ENCODE data around the gene CTDP1.
A peak's percentile ranks its signal among the peaks of the same experiment; 100 is the strongest.

Gene CTDP1

GRCh38 chr18:79644666-79645057, 34.9 kb upstream of the CTDP1 start:
- DNase-seq (ENCODE audit: low read depth): no peak

DNA sequence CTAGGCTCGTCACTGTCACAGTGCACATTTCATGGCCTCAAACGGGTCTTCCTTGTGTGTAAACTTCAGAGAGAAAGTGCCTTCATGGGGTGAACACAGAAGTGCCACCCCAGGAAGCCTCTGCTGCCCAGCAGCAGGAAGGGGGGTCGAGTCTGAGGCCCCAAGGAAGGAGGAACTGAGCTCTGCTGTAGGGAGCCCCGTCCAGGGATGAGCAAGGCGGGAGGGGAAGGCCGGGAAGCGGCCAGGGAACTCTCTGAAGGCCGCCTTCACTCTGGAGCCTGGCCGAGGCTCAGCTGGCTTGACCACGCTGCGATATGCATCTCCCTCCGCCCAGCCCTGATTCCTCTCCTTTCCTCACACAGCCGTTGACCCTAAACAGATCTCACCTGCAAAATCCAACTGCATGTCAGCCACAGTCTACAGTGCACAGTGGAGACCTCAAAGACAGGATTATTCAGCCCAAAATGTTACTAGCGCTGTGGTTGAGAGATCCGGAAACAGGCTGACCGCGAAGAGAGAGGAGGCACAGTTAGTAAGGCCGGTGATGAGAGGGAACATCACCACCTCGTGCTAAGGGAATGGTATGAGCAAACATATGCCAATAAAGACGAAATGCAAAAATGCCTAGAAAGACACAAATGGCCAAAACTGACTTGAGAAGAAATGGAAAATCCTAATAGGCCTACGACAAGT, 34.2 kb upstream of the CTDP1 start:
- DNase-seq (ENCODE audit: low read depth): no peak

DNA sequence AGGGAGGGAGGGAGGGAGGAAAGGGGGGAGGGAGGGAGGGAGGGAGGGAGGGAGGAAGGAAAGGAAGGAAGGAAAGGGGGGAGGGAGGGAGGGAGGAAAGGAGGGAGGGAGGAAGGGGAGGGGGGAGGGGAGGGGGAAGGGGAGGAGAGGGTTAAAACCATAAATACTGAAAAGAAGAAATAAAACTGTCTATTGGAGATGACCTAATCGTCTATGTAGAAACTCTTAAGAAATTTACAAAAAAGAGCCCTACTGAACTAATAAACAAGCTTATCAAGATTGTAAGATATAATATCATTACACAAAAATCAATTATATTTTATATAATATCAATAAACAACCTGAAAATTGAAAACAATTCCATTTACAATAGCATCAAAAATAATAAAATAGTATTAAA, 32.3 kb upstream of the CTDP1 start:
- DNase-seq (ENCODE audit: low read depth): no peak

DNA sequence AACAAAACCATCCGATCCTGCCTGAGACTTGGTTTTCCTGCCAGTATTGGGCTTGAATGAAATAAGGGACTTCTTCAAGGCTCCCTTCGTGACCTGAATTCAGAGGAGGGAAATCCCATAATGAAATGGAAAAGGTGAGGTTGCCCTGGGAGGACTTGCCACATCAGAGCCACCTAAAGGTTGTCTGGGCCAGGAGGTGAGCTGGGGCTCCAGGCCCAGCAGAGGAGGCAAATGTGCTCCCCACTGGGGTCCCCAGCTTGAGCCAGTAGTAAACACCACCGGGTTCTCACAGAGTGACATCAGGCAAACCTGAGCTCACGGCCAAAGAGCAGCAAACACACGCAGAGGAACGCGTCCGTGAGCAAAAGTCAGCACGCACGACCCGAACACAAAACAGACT, 28.6 kb upstream of the CTDP1 start:
- no peak for DNase-seq (ENCODE audit: low read depth)

DNA sequence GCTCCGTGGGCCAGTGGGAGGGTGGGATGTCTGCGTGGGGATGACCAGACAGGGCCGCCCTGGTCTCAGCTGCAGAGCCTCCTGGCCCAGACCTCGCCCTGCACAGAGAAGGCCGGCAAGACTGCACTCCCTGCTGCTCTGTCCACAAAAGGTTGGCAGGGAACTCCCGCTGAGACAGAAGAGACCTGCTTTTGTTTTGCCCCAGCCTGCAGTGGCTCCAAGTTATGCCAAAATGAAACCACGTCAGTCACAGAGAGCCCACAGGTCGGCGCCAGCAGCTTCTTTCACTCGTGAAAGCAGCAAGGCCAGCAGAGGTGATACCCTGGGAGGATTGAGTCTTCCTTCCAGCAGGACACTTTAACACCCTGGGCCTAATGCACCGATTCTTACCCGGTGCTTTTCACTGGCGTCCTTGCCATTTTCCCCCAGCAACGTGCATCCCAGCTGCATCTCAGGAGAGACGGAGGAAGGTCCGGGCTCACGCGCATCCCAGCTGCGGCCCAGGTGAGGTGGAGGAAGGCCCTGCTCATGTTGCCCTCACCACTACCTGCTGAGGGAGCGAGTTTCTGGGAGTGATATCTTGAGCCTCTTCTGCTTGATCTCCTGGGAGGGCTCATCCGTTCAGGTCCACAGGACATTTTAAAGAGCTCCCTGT, 22.1 kb upstream of the CTDP1 start:
- DNase-seq (ENCODE audit: low read depth): no peak

- DNase-seq (ENCODE audit: low read depth): no peak
These were observed 21.2 kb upstream of the CTDP1 start for GRCh38 chr18:79658366-79658765.

- DNase-seq (ENCODE audit: low read depth): no peak
These were observed 19.9 kb upstream of the CTDP1 start for GRCh38 chr18:79659733-79660132.

DNA sequence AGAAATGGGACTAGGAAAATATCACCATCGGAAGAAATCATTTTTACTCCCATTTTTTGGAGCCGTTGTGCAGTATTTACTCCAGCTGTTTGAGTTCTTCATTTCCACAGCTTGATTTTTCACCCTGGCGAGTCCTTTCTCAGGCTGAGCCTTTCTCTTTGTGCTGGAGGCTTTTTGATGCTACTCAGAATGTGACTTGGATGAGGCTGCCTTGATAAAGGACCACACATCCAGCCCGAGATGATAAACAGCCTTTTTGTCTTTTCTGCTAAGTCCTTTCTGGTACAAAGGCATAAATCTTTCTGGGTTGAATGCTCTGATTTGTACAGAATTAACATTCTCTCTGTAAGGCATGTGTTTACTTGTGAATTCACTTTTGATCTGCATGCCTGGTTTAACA, 17.6 kb upstream of the CTDP1 start:
- no peak for DNase-seq (ENCODE audit: low read depth)

- no peak for DNase-seq (ENCODE audit: low read depth)
These were observed 17.2 kb upstream of the CTDP1 start for GRCh38 chr18:79662439-79662838.

DNA sequence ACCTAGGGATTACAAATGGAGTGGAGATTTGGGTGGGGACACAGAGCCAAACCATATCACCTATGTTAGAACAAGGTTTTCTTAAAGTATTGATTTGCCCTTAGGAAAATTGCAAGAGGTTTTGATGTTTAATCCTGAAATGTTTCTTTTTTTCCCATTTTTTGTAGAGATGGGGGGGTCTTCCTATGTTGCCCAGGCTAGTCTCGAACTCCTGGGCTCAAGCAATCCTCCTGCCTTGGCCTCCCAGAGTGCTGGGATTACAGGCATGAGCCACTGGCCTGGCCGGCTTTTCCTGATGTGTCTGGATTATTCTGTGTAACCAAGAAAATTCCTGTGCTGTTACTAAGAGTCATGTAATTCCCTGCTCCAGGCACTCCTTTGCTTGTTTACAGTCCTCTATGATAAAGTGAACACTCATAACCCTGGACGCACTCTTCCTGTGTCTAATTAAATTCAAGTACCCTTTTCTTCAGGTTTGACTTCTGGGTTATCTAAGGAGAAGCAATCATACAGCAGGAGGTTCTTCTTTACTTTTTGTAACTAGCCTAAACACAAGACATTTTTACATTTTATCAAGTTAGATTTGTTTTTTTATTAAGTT, 15.0 kb upstream of the CTDP1 start:
- peak; percentile 27 for DNase-seq (ENCODE audit: low read depth)

DNA sequence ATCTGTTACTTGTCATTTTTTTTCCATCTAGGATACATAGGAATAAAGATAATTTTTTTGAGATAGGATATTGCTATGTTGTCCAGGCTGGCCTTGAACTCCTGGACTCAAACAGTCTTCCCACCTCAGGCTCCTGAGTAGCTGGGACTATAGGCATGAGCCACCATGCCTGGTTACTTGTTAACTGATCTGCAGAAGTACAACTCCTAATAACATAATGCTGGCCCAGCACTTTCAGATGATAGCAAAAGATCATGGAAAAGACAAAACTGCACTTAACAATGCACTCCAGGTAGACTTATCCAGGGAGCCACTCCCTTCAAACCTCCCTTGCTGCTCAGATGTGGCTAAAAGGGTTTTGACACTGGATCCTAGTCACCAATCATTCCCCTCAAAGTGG, 11.4 kb upstream of the CTDP1 start:
- DNase-seq (ENCODE audit: low read depth): no peak

DNA sequence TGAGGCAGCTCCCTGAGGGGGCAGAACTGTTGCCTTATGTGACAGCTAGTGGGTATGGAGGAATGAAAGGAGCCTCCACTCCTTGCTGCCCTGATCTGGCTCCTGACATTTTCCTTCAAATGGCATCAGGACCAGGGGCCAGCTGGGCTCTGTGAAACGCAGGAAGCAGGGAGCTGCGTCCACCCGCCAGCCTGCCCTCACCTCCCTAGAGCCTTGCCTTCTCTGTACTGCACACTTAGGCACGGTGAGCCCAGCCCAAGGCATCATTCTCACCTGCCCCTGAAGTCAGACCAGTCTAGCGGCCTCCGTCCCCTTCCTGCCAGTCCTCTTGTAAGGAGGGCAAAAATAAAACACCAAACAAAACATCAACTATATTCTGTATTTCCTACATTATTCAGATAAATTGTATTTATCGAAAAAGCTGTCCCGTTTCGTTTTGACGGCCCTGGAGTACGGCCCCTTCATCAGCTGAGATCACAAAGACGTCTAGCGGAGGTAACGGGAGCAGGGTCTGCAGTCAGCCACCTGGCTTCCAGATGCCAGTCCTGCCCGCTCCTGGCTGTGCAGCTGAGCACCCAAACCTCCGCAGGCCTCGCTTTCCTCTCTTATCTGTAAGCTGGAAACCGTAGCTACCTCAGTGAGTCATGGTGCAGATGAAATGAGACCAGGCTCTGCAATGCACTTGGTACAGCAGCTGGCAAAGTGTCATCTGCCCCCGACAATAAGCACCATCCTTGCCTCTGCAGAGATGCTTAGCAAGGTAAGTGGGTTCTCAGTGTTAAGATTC, 6.9 kb upstream of the CTDP1 start:
- DNase-seq (ENCODE audit: low read depth): no peak

GRCh38 chr18:79677221-79677620, 2.4 kb upstream of the CTDP1 start:
- no peak for DNase-seq (ENCODE audit: low read depth)

- no peak for DNase-seq (ENCODE audit: low read depth)
These were observed 1.8 kb upstream of the CTDP1 start for GRCh38 chr18:79677840-79678239.

GRCh38 chr18:79678665-79679551, 695 bp upstream of the CTDP1 start:
- peak; percentile 97 for DNase-seq (ENCODE audit: low read depth)

GRCh38 chr18:79680100-79680879, 687 bp downstream of the CTDP1 start:
- DNase-seq (ENCODE audit: low read depth): peak; percentile 11

- no peak for DNase-seq (ENCODE audit: low read depth)
These were observed 1.3 kb downstream of the CTDP1 start for GRCh38 chr18:79680891-79681339.

DNA sequence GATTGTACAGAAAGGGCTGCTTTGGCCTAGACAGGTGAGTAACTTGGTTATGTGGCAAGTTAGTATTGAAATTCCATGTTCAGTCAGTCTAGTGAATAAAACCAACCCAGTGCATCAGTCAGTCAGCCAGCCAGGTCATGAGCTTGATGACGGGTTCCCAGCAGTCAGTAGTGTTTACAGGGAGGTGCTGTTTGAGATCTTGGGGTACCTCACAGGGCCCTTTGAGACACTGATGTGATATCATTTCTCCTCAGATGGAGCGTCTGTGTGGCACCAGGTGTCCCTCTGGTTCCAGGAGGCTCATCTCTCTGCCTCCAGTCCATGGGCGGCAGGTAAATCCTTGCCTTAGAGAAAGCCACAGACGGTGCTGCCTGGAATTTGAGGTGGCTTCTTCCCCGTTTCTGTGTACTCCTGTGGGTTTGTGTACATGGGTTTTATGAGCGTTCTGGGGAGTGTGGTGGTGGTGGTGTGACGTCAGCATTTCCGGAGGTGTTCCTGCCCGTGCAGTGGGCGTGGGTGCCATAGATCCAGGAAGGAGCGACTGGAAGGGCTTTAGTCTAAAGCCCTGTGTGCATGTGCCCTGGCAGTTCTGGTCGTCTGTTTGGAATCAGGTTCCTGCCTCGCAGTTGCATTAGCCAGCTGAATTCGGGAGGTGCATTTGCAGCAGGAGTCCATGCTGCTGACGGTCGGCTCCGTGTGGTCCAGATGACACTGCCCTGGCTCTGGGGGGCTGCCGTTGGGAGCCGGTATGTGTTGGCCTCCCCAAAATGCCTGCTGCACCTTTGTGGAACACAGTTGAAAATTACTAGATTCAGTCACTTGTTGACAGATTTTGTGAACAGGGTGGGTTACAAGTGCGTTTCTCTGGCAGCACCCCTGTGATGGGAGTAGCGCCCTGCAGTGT, 2.1 kb downstream of the CTDP1 start:
- no peak for DNase-seq (ENCODE audit: low read depth)

DNA sequence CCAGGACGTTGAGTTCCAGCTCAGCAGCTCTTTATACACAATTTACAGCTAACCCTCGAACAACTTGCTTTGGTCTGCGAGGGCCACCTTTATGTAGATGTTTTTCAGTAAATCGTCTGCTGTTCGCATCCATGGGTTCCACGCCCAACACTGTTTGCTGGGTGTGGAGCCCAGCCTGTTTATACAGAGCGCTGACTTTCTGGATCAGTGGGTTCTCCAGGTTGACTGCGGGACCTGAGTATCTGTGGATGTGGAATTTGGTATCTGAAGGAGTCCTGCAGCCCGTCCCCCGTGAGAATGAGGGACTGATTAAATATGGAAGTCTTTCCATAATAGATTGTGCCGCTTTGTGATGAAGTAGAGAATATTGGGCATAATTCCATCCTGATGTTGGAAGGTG, 2.9 kb downstream of the CTDP1 start:
- no peak for DNase-seq (ENCODE audit: low read depth)

Measured in GM04504 (cell line).